Suprapubic skin (tissue), 3 donors: Measurements from ENCODE around the gene LALBA.

ENCODE experiments used
- CTCF ChIP-seq, 2 donors: fragments of 200-600 bp in 1 of 2; fragments of 450-650 bp in 1 of 2; sonication (generic) in 1 of 2; IDR thresholded peaks; one replicate each; pipeline ENCODE4 v1.5.1; 2016 to 2019; ENCODE audit warnings: antibody characterized with exemption in 2 of 2, mild to moderate bottlenecking in 1 of 2, moderate library complexity in 1 of 2
- POLR2AphosphoS5 ChIP-seq, 3 donors: sonication (generic); formaldehyde crosslinking; IDR thresholded peaks; one replicate each; pipeline ENCODE4 v1.6.1; 2017; ENCODE audit warnings: antibody characterized with exemption in 3 of 3

GRCh38 chr12:48572326-48572725 lies 2.5 kb upstream of the LALBA start:
- TF ChIP-seq CTCF (IDR thresholded peaks at IDR 0.05) (no peak), POLR2AphosphoS5 (IDR thresholded peaks at IDR 0.05) (no peak)
